ENCODE results near the gene MBP.

- no peak for TF ChIP-seq RAD21 (conservative IDR thresholded peaks at IDR 0.05)
- no peak for TF ChIP-seq EP300 (conservative IDR thresholded peaks at IDR 0.05; ENCODE audit: poor library complexity, severe bottlenecking)
- TF ChIP-seq CTCF (IDR thresholded peaks at IDR 0.05; ENCODE audit: poor library complexity, severe bottlenecking), result no peak
These were observed 179.8 kb downstream of the MBP start for GRCh38 chr18:76952747-76953146.

Data from neural cell (in vitro differentiated cells).